NCI-H2081 treated with DMSO at 0.1 percent for 48 hours (cell line): ENCODE data around the gene DLG2.

Experiments used
- DNase-seq: peaks from one replicate; lab custom pipeline; 2025; lab: John Stamatoyannopoulos, UW

DLG2 gene

DNA sequence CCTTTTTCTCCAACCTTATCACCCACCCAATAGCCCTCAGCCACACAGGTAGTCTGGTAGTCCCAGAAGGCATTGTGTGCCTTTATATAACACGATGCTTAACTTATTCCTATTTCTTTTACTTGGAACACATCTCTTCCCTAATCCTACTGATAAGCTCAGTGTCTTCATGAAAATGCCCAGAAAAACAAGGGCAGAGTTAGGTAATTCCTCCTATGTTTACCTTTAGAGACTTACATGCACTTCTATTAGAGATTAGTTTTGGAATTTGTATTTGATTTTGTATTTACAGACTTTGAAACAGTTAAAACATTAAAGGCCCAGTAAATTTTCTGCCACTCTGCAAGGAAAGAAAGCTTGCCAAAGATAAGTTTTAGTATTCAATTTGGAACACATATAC is 1703.2 kb downstream of the DLG2 start:
- DNase-seq: no peak

DNA sequence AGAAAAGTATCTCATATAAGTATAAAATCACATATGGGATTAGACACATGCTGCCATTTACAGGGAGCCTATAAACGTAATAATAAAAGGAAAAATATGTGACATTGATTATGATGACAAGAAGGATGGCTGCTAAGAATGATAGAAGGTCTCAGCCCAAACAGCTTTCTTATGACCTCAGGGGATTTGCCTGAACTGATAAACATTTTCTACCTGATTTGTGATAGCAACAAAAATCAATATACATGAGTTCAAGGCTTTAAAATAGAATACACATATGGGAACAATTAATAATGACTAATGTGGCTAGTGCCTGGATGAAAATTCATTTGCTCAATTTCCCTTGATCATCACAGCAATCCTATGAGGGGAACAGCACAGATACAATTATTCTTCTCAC is 1704.2 kb downstream of the DLG2 start:
- DNase-seq: no peak

DNA sequence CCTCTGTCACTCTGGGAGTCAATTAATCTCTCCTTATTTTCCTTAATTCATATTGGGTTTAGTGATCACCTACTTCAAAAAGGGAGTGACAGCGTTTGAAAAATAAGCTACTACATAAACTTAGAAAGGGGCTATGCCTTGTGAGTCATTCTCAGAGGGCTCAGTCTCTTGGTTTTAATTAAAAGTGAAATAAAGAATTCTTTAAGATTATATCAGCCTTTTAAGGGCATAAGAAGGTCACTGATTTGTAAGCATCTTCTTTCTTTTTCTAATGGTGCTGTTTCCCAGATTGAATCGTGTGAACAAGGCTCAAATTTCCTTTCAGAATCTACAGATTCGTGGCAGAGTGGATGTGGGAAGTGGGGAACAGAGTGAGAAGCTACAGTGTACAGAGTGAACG is 1704.8 kb downstream of the DLG2 start:
- DNase-seq: no peak

DNA sequence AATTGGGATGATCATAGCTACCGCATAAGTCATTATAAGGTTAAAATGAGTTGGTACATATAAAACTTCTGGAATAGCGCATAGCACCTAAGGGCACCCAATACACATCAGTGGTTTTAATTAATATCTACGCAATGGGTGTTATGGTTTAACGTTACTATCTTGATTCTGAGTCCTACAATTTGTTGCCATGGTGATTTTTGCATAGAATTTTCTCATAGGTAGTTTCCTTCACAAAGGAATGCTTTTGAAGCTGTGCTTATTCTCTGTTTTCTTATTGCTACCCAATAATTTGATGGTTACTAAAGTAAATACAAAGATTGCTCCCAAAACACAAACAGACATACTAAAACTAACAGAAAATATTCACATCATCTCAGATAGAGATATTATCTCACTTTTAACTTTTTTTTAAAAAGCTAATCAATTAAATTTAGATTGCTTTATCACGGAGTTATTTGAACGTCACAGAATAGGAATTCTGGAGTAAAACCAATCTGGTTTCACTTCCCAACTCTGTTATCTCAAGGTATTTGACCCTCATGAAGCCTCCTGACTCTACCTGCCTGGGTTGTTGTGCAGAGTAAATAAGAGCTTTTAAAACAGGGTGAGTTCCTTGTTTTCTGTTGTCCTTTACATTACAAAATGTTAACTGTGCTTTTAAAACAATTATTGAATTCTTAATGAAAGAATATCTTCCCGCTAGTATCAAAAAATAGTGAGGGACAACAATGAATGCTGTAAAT is 1705.5 kb downstream of the DLG2 start:
- DNase-seq: no peak

DNA sequence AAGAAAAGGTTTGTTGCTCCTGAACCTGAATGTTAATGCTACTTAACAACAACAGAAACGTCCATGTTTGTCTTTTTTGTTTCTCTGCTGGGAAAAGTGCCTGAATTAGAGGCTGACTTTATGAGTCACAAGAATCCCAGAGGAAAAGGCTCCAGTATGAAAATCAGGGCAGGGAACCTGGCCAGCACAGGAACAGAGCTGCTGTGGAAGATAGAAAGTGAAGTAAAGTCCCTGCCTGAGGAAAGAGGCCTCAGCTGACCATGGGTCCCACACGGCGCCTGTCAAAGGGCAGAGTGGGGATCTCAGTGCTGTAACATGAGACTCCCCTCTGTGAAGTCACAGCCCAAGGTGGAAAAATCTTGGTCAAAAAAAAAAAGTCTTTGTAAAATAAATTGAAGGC is 1708.7 kb downstream of the DLG2 start:
- DNase-seq: no peak

DNA sequence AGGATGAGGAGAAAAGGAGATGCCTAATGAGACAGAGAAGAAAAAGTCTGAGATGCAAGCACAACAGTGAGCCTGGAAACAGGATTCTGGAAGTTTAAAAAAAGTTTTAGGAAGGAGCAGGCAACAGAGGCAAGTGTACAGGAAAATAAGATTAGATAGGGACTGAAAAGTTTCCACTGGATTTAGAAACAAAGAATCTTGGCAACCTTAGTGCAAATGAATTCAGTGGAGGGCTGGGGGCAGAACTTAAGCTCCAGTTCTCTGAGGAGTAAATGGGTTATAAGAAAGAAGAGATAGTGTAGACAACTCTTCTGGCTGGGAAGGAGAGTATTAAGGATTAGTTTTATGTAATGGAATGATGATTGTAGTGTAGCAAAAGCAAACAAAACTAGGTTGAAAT is 1712.1 kb downstream of the DLG2 start:
- DNase-seq: no peak

DNA sequence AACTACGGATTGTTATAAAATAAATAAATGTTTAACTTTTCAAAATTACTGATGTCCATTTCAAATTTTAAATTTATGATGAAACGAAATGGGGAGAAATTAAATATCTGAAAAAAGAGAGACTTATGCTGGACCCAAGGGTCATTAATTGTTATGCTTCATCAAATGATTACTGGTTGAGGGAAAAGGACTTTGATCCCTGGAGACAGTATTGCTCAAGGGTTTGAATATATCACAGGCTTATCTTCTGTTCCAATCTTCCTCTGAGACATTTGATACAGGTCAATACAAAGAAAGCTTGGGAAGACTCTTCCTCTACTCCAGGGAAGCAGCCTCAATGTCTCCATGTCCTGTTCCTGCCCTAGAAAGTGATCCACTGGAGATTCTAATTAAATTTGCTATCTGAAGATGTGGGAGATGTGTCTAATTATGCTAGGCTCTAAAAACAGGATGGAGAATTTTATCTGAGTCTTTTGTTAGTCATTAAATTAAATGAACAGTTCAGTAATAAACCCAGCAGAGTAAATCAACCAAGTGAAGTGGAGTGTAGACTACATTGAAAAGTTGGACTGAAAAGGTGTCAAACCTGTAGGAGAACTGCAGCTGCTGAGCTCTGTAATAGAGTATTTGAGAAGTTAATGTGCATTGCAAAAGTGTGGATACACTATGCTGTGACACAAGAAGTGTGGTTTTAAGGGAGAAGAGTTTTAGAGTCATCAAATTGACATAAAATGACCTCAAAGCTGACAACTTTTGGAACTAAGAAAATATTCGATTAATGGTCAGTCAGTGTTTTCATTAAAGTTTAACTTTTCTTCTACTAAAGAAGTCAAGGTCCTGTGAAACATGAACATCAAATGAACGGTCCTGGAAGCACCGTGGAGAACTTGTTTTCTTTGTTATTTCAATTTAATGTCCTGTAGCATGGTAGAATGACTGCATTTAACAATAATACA is 1717.3 kb downstream of the DLG2 start:
- DNase-seq: no peak

DNA sequence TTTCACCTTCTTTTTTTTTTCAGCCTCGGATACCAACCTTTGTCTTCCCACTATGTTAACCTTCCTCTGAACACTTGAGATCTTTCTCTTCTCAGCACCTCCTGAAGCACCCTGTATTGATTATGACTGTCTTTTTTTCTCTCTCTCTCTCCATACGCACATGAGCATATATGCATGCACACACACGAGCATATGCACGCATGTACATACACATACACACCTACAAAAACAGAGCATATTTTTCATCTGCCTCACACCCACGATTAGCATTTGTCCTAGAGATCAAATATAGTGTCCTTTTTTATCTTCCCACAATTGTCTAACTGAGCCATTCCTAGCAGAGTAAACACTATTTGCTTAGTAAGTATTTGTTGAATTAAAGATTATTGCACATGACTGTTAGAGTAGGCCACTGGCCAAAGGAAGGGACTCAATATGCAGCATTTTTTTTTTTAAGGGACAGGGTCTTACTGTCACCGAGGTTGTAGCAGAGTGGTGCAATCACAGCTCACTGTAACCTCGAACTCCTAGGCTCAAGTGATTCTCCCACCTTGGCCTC is 1718.8 kb downstream of the DLG2 start:
- DNase-seq: no peak

DNA sequence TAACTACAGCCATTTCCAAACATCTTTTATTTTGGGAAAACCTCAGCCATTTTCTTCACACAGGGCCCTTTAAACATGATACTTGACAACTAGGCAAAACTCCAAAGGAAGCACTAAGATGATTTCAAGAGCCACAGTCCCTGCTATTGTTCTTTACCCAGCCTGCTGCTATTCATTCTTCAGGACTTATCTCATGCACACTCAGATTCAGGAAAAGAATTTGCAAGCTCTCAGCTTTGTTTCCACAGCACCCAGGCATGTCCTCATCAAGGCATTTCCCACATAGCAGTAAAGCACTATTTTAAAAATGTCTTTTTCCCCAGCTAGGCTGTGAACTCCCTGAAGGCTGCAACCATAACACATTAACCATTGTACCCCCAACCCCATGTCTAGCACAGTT is 1731.6 kb downstream of the DLG2 start:
- no peak for DNase-seq

DNA sequence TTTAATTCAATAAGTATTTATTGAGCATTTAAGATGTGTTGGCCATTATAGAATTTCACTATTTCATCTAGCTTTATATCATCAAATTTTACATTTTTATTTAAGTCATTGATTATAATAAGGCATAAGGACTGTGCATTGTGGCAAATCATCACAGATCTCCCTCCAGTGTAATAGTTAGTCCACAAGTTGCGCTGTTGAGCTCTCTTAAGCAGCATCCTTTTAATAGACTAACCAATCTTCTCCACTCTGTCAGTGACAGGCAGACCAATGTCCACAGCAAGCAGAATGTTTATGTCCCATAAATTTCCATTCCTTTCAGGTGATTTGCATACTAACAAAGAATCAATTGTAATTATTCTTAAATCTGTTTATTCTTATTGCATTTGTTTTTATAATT is 1745.7 kb downstream of the DLG2 start:
- DNase-seq: no peak

DNA sequence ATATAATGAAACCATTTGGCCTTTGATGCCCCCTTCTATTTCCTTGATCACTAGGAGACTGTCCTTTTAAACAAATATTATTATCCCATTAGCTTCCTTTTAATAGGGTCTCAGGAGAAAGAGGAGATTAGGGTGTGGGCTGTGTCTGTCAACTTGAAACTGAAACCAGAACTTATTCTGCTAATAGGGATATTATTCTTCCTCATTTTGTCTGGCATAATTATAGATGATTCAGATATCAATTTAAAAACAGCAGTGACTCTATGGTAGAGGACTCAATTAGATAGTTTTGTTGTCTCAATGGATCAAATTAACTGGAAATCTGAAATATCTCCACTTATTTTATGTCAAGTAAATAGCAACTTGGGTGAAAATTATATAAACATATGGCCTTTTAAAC is 1756.1 kb downstream of the DLG2 start:
- DNase-seq: no peak

DNA sequence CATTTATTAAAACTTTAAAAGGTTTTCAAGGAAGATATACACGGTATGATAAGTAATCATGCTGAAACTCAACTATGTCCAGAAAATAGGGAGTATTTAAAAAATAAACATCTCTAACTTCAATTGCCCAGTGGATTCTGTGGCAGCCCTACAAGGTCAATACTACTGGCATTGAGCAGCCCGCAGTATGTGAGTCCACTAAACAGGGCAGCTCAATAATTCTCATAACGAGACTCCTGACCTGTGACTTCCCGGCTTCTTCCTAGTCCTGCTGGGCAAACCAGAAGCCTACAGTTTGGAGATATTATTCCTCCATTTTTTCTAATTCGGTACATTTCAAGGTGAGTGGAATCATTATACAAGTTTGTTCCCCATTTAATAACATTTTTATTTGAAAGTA is 1760.5 kb downstream of the DLG2 start:
- DNase-seq: no peak

DNA sequence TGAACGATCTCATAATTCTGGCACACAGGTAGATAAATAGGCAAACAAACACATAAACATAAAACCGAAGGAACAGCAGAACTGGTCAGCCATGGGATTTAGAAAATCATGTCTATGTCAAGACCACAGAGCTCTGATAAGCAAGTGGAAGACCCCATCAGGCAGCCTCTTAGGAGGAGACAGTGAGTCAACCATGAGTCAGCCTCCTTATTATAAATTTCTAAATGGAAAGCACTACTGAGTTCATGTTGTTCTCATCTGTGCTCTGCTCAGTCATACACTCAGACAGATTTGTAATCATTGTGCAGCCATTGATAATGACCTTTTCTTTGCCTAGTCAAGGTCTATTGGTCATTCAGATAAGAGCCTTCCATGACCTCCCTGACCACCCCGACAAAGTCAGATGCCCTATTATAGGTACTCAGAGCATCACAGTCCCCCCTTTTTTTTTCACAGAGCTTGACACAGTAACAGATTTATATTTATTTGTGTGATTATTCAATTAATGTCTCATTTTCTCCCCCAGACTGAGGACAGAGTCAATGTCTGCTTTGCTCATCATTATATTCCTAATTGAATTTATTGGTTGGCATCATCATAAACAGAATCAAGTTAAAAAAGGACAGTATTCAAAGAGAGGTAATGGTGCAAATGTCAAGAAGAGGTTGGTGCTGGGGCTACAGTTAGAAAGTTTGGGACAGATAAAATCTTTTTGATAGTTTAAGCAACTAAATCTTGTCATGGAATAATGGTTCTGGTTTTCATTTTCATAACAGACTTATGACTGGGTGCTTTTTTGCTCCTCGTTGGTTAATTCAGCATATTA is 1761.3 kb downstream of the DLG2 start:
- DNase-seq: no peak

DNA sequence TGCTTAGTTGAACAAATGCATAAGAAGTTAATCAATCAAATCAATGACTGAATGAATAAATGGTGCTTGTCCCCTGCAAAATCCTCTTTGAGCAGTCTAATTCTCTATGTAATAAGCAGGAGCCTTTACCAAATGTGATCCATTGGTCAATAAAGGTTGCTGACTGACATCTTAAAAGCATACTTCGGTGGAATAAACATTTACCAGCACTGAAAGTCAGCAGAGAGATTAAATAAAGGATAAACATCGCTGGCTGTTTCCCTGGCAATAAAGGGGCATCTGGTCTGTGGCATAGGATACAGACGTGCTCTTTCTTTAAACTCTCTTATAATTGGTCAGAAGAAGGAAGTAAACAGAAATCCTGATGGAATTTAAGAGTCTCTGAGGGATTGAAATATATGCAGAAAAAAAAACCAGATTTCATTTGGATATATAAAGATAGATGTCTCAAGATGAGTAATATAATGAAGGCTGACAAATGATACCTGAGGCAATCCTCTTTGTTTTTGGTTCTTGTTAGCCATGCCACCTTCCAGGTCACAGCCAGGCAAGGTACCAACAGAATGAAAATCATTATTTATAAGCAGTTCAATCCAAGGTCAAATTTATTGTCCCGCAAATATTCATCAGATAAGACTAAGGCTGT is 1762.6 kb downstream of the DLG2 start:
- DNase-seq: no peak

DNA sequence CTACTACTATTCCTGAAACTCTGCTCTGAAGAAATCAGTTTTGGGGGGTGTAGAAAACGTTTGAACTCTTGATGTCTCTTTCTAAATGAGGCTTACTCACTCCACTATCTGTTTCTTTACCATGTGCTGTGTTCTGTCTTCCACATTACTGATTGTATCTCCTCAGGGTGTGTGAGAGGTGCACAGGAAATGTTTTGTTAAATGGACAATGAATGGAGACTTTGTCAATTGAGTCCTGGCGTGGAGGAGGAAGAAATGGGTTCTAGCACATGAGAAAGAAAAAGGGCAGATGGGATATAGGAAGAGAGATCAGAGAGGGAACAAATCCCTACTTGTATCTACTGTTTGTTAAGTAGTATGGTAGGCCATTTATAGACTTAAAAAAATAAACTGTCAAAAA is 1763.9 kb downstream of the DLG2 start:
- no peak for DNase-seq

DNA sequence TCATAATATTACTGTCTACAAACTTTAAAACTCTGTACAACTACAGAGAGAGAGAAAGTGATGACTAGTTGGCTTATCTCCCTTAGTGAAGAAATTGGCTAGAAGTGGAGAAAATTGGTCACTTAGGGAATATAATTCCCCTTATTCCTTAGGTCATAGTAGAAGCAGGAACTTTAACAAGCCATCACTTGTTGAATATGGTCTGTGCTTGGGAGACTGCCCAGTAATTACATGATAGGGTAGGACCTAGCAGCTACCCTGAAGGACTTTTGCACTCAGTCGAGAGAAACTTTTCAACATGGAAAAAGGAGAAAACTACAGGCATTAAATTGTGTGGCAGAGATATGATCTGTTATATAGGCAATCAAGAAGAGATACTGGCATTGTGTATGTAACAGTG is 1764.5 kb downstream of the DLG2 start:
- DNase-seq: no peak

DNA sequence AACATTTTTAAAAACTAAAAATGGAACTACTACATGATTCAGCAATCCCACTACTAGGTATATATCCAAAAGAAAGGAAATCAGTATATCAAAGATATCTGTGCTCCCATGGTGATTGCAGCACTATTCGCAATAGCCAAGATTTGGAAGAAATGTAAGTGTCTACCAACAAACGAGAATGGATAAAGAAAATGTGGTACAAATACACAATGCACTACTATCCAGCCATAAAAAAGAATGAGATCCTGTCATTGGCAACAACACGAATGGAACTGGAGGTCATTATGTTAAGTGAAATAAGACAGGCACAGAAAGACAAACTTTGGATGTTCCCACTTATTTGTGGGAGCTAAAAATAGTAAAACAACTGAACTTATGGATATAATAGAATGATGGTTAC is 1765.1 kb downstream of the DLG2 start:
- no peak for DNase-seq

DNA sequence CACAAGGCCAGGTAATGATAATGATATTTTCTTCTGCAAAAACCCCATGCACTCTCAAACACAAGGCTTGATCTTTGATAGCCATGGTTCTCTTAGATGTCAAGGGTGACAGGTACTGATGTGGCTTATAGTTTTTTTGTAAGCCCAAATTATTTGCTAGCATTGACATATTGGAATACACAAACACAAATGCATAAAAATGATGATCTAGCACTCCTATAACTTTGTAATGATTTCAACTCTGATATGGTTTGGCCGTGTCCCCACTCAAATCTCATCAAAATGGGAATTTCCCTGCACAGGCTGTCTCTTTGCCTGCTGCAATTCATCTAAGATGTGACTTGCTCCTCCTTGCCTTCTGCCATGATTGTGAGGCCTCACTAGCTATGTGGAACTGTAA is 1768.5 kb downstream of the DLG2 start:
- no peak for DNase-seq

DNA sequence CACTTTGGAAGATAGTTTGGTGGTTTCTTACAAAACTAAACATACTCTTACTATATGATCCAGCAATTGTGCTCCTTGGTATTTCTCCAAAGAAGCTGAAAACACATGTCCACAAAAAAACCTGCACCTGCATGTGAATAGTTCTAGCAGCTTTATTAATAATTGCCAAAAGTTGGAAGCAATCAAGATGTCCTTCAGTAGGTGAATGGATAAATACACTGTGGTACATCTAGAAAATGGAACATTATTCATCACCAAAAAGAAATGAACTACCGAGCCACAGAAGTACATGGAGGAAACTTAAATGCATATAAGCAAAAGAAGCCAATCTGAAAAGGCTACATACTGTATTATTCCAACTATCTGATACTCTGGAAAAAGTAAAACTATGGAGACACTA is 1771.9 kb downstream of the DLG2 start:
- no peak for DNase-seq

DNA sequence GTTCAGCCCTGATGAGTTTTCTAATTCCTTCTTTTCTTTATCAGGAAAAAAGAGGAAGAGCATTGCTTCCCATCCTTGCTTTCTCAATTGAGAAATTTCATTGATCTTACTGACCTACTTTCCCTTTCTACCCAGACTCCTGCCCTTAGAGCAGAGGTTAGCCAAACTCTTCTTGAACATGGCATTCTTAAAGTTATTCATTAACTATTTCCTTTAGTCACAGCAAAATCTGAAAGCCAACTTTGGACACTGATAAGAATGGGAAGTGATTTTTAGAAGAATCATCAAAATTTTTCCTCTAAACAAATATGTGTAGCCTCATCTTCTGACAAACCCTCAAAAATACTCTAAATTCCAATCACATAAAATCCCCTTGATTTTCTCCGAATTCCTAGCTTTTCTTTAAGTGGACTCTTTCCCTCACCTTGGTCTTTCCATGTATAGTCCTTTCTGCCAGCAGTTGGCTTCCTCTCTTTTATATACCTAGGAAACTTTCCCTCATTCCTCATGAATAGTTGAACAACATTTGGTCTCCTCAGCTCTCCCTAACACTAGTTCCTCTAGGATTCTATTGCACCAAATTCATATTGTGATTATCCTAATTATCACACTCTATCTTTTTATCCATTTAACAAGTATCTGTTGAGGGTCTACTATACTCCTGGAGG is 1774.2 kb downstream of the DLG2 start:
- DNase-seq: no peak

DNA sequence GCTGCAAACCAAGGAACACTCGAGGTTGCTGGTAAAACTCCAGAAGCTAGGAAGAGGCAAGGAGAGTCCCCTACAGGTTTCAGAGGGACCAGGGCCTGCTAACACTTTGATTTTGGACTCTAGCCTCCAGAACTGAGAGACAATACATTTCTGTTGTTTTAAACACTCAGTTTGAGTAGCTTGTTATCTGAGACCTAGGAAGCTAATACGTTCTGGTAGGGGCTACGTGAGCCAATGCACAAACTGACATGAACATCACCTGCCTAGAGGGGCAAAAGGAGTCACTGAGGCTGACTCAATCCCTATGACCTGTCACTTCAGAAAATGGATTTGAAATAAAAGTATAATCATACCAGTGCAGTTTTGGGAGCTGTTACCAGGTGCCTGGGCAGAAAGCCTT is 1775.1 kb downstream of the DLG2 start:
- no peak for DNase-seq
